GM06990 (cell line): ENCODE results near the gene MNT.
A peak's percentile ranks its signal among the peaks of the same experiment; 100 is the strongest.

Experiments used
- DNase-seq: peaks from one replicate; pipeline ENCODE4 v3.0.0-alpha.2; 2011; ENCODE audit not compliant: insufficient read length; ENCODE audit errors: extremely low read depth
- H3K27me3 ChIP-seq: replicated peaks from 2 replicates; pipeline ENCODE4 v1.6.0; 2011; ENCODE audit warnings: low read length; ENCODE audit not compliant: control insufficient read depth, insufficient read depth
- H3K36me3 ChIP-seq: 2 replicates; pipeline ENCODE4 v1.5.1; 2011; ENCODE audit warnings: low read length; ENCODE audit not compliant: control insufficient read depth, insufficient read depth
- H3K4me3 ChIP-seq: replicated peaks from 2 replicates; pipeline ENCODE4 v1.5.1; 2011; ENCODE audit warnings: low read depth, mild to moderate bottlenecking, control low read depth, low read length
- CTCF ChIP-seq: IDR thresholded peaks from 2 replicates; pipeline ENCODE4 v1.5.1; 2011; ENCODE audit warnings: low read length, control low read depth, mild to moderate bottlenecking, inconsistent platforms; ENCODE audit not compliant: insufficient read depth, poor library complexity, severe bottlenecking

MNT gene

GRCh38 chr17:2396192-2396567, 4.7 kb downstream of the MNT start:
- Histone ChIP-seq H3K36me3 (no peaks in the 10 kb centered on the region), H3K27me3 (no peaks in the 10 kb centered on the region), H3K4me3 (peak overlapping the region; percentile 60)
- no peak for TF ChIP-seq CTCF
- DNase-seq = no peak

GRCh38 chr17:2395258-2396181, 5.3 kb downstream of the MNT start:
- no peaks in the 10 kb centered on the region for H3K27me3 ChIP-seq
- H3K4me3 ChIP-seq = no peak overlapping the region
- no peak for TF ChIP-seq CTCF
- no peaks in the 10 kb centered on the region for H3K36me3 ChIP-seq
- no peak for DNase-seq

- no peak for DNase-seq
- no peak overlapping the region for H3K4me3 ChIP-seq
- no peak for TF ChIP-seq CTCF
Measured at GRCh38 chr17:2394775-2395201, 6.1 kb downstream of the MNT start.

GRCh38 chr17:2393954-2394749, 6.7 kb downstream of the MNT start:
- Histone ChIP-seq H3K4me3 (peak overlapping the region; percentile 59), H3K27me3 (no peaks in the 10 kb centered on the region), H3K36me3 (0 out of 2 replicates have a peak, but pooled peaks cover 1% of the 10 kb centered on the region)
- no peak for DNase-seq
- TF ChIP-seq CTCF = no peak

More at GRCh38 chr17:2394775-2395201, 6.1 kb downstream of the MNT start:
- Histone ChIP-seq H3K27me3 (no peaks in the 10 kb centered on the region), H3K36me3 (no peaks in the 10 kb centered on the region)

- no peak for TF ChIP-seq CTCF
- Histone ChIP-seq H3K36me3 (0 out of 2 replicates have a peak, but pooled peaks cover 1% of the 10 kb centered on the region), H3K27me3 (no peaks in the 10 kb centered on the region), H3K4me3 (peak overlapping the region; percentile 79)
- peak; percentile 90 for DNase-seq
Measured at GRCh38 chr17:2393174-2393953, 7.5 kb downstream of the MNT start.
